ENCODE measurements around the gene NLRP12. TPM values are rescaled to one million over a fixed set of nuclear protein-coding genes. Genes with fewer than 3 reads are reported as not detected.

NLRP12 gene
- total and polyA plus RNA-seq, 2 donors (not counting 3 experiments of a cell fraction or from before 2014, with no cell fraction given), result 0.46 to 0.73 TPM

- Histone ChIP-seq H3K4me3 (replicated peaks in 1 of 3; ENCODE audit: insufficient read depth in 1 of 3, low read depth in 1 of 3, low read length in 3 of 3) (peak overlapping the region in 2 of 3 experiments; percentile 35 to 39), H2AFZ (ENCODE audit: low read depth, low read length) (peak overlapping the region; percentile 78), H3K9me3 (replicated peaks; ENCODE audit: control insufficient read depth, insufficient read depth, low read length) (no peaks in the 10 kb centered on the region), H3K79me2 (ENCODE audit: control insufficient read depth, insufficient read depth, low read length) (peaks cover 20% of the 10 kb centered on the region), H3K27ac (ENCODE audit: insufficient read depth, low read depth, low read length) (peak overlapping the region; percentile 100), H3K4me2 (ENCODE audit: insufficient read depth, low read length) (peak overlapping the region; percentile 78), H3K27me3 (ENCODE audit: control insufficient read depth in 2 of 2, insufficient read depth in 2 of 2, low read length in 2 of 2) (no peaks in the 10 kb centered on the region), H3K36me3 (ENCODE audit: control insufficient read depth in 2 of 2, extremely low read depth in 1 of 2, insufficient read depth in 2 of 2, low read length in 2 of 2) (no peaks in the 10 kb centered on the region), H3K9me1 (replicated peaks; ENCODE audit: control insufficient read depth, extremely low read depth, insufficient read depth, low read length) (no peaks in the 10 kb centered on the region), H3K4me1 (ENCODE audit: control insufficient read depth, extremely low read depth, insufficient read depth, low read length) (peaks cover 15% of the 10 kb centered on the region), H3K9ac (replicated peaks; ENCODE audit: extremely low read depth, insufficient read depth, low read length) (peak overlapping the region; percentile 98), H4K20me1 (replicated peaks; ENCODE audit: control insufficient read depth, extremely low read depth, insufficient read depth, low read length) (no peaks in the 10 kb centered on the region)
- intact Hi-C loops (cut with micrococcal nuclease), result loop anchor here (2.0 to 5.0 kb wide), 2 partner anchors 57 to 596 kb away; partner anchors contain the start of gene LENG9
- FAIRE-seq (peak; percentile 74), DNase-seq (ENCODE audit: low read depth, low spot score) (peak; percentile 35)
- ChIA-PET CTCF (interaction anchor here (0.8 to 3.6 kb wide), 13 partner anchors 9 to 164 kb away, joined by 3 to 29 read pairs (median 3); partner anchors contain the start of gene PRKCG), POLR2A (interaction anchor here (0.9 kb wide), 1 partner anchor 17 kb away, joined by 3 read pairs; no protein-coding TSS in a partner anchor)
- dilution Hi-C loops (cut with MboI; ENCODE audit: extremely low pct_ligation_motif_present, low sequenced_read_pairs), result no loop called here
- no TSS peak for BruUV-seq (replicated peaks)
- TF ChIP-seq FOS (IDR thresholded peaks at IDR 0.05; ENCODE audit: borderline replicate concordance, insufficient read depth, low read length), result no peak
- TF ChIP-seq POLR2AphosphoS5 (IDR thresholded peaks at IDR 0.05; ENCODE audit: insufficient read depth, low read depth, low read length), result peak; percentile 25
Measured at GRCh38 chr19:53865918-53866864, 42.1 kb upstream of the NLRP12 start.

GRCh38 chr19:53865523-53865917, 41.4 kb upstream of the NLRP12 start:
- H3K27ac ChIP-seq (ENCODE audit: insufficient read depth, low read depth, low read length), result no peak overlapping the region
- no peaks in the 10 kb centered on the region for H3K36me3 ChIP-seq (ENCODE audit: control insufficient read depth in 2 of 2, extremely low read depth in 1 of 2, insufficient read depth in 2 of 2, low read length in 2 of 2)
- no peak overlapping the region for H3K4me3 ChIP-seq (replicated peaks in 1 of 3; ENCODE audit: insufficient read depth in 1 of 3, low read depth in 1 of 3, low read length in 3 of 3)
- no peaks in the 10 kb centered on the region for H4K20me1 ChIP-seq (replicated peaks; ENCODE audit: control insufficient read depth, extremely low read depth, insufficient read depth, low read length)
- peak overlapping the region; percentile 98 for H3K9ac ChIP-seq (replicated peaks; ENCODE audit: extremely low read depth, insufficient read depth, low read length)
- H3K9me3 ChIP-seq (replicated peaks; ENCODE audit: control insufficient read depth, insufficient read depth, low read length), result no peaks in the 10 kb centered on the region
- H3K4me1 ChIP-seq (ENCODE audit: control insufficient read depth, extremely low read depth, insufficient read depth, low read length), result peaks cover 15% of the 10 kb centered on the region
- no peak for DNase-seq (ENCODE audit: low read depth, low spot score)
- intact Hi-C loops (cut with micrococcal nuclease) (loop anchor here (5.0 kb wide), 1 partner anchor 597 kb away; the partner anchor contains the start of gene LENG9), dilution Hi-C loops (cut with MboI; ENCODE audit: extremely low pct_ligation_motif_present, low sequenced_read_pairs) (no loop called here)
- H3K79me2 ChIP-seq (ENCODE audit: control insufficient read depth, insufficient read depth, low read length), result peaks cover 17% of the 10 kb centered on the region
- H3K27me3 ChIP-seq (ENCODE audit: control insufficient read depth in 2 of 2, insufficient read depth in 2 of 2, low read length in 2 of 2), result no peaks in the 10 kb centered on the region
- H3K9me1 ChIP-seq (replicated peaks; ENCODE audit: control insufficient read depth, extremely low read depth, insufficient read depth, low read length), result no peaks in the 10 kb centered on the region
- BruUV-seq (replicated peaks), result no TSS peak
- no peak for TF ChIP-seq MAX (IDR thresholded peaks at IDR 0.05; ENCODE audit: insufficient read depth, insufficient read length)
- no peak for TF ChIP-seq FOS (IDR thresholded peaks at IDR 0.05; ENCODE audit: borderline replicate concordance, insufficient read depth, low read length)
- no peak for TF ChIP-seq POLR2A (IDR thresholded peaks at IDR 0.05; ENCODE audit: low read depth, low read length)
- TF ChIP-seq EZH2 (IDR thresholded peaks at IDR 0.05; ENCODE audit: borderline replicate concordance, low read depth, low read length, severe bottlenecking), result no peak
- no peak for TF ChIP-seq POLR2AphosphoS5 (IDR thresholded peaks at IDR 0.05; ENCODE audit: insufficient read depth, low read depth, low read length)
- TF ChIP-seq CTCF (IDR thresholded peaks at IDR 0.05; ENCODE audit: extremely low read depth in 1 of 2, insufficient read depth in 1 of 2, low read depth in 1 of 2, low read length in 2 of 2), result no peak
- no peak for TF ChIP-seq MYC (IDR thresholded peaks at IDR 0.05; ENCODE audit: low read depth, low read length)
- TF ChIP-seq GATA2 (IDR thresholded peaks at IDR 0.05; ENCODE audit: insufficient read depth, insufficient read length, low read depth, low read length), result no peak
- TF ChIP-seq JUN (IDR thresholded peaks at IDR 0.05; ENCODE audit: borderline replicate concordance, insufficient read depth, insufficient read length, low read depth), result no peak
- CTCF ChIA-PET, result interaction anchor here (0.8 to 3.1 kb wide), 9 partner anchors 9 to 164 kb away, joined by 3 to 23 read pairs (median 3); no protein-coding TSS in a partner anchor
- peak overlapping the region; percentile 78 for H2AFZ ChIP-seq (ENCODE audit: low read depth, low read length)
- FAIRE-seq, result no peak
- peak overlapping the region; percentile 78 for H3K4me2 ChIP-seq (ENCODE audit: insufficient read depth, low read length)
- POLR2A ChIA-PET, result no interaction called here
